CD4-positive, alpha-beta T cell treated with Interleukin-6 for 4 hours (primary cell): ENCODE data around the gene CHD2.

Experiments
- DNase-seq: peaks from one replicate; pipeline ENCODE4 v3.0.0-alpha.2; 2020; ENCODE audit warnings: mixed read lengths

Gene CHD2

DNA sequence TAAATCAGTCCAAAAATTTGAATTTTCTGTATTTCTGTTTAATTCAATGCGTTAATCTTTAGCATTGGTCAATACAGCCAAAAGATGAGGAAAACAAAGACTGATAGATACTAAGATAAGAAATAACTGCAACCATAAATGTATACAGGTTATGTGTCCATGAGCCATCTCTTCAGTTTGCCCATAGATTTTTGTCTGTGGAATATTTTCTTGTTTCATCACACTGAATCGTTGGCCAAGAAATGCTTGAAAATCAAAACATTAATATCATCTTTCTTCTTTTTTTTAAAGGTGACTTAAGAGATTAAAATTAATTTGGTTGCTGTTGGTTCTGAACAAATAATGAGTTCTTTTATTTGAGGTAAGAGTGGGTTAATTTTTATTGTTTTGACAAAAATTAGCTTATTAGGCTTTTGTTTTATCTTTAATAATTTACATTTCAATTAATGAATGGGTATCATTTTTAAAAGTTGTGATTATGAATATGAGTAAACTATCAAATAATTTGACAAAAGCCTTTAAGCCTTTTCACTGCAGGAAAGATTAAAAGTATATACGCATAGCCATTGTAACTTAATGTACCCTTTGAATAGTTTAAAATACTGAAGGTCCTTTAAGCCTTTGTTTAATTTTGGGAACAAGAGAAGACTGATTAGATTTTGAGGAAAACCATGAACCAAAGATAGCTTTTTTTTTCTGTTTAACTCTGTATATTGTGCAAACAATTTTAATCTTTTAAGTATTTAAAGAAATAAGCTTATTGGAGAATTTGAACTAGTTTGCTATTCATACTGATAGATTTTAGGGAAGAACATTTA, 14.7 kb upstream of the CHD2 start:
- no peak for DNase-seq

DNA sequence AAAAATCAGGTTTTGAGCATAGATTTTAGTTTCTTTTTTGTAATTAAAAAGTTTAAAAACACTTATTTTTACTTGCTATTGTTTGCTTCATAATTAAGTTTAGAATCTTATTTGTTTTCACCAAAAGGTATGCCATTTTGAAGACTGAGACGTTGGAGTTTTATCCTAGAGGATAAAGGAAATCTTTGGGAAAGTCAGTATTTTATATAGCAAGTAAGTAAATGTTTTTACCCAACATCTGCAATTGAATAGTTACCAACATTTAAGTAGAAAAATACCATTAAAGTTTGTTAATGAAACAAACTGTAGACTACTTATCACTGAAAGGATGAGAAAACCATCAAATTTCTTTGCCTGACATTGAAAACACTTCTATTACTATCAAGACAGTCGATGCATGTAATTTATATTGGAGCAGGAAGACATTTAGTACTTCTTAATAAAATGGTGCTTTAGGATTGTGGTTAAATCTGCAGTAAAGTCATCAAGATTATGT, 14.0 kb upstream of the CHD2 start:
- DNase-seq = no peak

DNA sequence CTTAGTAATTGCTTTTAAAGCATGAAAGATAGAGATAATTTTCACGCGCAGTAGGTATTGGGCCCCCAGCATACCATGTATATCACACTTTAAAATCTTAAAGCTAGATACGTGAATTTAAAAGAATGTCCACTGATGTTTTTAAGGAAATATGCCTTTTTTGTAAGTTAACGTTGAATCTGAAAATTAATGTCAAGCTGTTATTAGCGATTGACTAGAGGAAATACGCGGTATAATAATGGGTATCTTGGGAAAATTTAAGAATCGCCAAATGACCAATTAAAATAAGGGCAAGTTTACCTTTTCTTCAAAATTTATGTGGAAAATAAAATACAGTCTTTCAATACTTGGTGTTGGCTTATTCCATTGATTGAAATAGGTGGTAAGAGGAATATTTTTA, 13.3 kb upstream of the CHD2 start:
- DNase-seq = no peak

DNA sequence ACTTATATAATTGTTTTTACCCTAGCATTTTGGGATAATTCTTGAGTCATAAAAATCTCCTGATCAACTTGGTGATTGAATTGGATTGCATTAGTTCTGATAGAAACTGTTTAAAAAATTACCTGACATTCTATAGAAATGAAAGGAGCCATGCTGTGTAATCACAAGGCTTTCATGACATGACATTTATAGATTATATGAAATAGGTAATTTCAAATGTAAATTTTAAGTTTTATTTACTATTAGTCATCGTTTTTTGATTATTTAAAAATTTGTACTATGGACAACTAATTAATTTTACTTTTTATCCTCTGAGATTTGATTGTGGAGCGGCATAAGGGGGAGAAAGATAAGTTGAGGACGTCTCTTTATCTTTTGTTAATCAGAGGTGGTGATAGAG, 12.3 kb upstream of the CHD2 start:
- no peak for DNase-seq

DNA sequence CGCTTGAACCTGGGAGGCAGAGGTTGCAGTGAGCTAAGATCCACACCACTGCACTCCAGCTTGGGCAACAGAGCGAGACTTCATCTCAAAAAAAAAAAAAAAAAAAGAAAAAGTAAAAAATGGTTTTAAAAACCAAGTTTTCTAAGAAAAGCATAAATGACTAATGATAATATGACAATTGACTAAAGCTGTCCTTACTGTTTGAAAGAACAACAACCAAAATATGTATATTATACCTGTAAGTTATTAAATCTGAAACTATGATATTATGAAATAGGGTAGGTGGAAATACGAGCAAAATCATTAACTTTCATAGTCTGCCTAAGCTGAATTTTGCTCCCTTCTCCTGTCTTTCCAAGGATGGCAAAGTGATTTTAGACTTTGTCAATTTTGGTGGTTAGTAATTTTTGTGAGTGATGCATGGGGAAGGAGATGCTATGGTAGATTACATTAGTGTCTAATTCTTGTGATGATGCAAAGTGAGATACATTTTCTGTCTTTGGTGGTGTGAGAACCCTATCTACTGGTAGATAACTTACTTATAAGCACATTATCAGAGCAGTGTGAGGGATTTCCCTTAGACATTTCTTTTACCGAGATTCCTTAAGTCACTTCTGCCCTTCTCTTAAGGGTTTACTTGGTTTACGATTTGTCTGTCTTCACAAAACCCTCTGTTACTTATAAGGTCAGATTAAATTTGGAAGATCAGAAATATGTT, 10.6 kb upstream of the CHD2 start:
- DNase-seq = no peak

DNA sequence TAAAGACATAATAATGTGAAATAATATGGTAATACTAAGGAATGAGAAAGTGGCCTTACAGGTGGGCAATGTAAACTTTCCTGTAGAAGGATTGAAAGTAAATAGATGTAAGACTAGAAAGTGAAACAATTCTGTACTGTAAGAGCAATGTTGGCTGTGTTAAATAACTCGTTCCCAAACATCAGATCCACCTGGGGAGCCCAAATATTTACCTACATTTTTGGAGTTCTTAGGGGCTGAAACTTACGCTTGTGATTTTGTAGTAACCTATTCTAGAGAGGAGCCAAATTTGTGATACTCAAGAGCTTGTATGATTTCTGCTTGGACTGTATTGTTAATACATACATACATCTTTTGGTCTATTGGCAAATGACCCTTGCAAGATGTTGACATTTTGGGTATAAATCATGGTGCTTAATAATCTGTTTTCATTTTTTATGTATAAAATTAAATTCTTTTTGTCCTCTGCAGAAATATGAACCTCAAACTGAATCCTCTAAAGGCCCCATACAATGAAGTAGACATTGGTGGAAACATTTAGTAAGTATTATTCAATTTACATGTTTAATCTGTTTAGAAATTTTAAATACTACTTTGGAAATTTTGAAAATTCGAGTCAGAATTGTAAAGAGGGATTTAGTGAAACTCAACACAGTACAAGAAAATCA, 8.5 kb upstream of the CHD2 start:
- DNase-seq = no peak

DNA sequence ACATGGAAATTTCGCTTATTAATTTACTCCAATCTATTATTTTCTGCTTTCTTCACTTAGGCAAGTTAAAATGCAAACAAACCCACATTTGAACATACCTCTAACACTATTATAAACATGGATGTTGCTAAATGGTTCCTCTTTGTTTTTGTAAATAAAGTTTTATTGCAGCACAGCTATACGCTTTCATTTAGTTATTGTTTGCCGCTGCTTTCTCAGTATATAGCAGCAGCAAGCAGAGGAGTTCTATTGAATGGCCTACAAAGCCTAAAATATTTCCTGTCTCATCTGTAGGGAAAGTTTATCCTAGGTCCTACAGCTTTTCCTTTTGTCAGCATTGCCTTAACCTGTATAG, 7.9 kb upstream of the CHD2 start:
- DNase-seq = no peak

DNA sequence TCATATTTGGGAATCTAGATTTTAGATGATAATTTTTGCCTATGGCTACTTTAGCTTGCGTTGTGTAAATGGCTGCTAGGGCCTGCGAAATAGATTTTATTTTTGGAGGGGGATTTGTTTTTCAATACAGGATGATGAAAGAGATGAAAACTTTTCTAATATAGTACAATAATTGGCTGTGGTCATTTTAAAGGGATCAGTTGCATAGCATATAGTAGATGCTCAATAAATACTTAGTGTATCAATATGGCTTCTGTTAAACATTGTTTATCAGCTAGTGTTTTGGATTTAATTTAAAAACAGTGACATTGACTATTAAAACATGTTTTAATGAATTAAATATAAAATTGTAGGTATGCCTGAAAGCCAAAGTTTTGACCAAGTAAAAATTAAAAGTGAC, 6.9 kb upstream of the CHD2 start:
- no peak for DNase-seq

DNA sequence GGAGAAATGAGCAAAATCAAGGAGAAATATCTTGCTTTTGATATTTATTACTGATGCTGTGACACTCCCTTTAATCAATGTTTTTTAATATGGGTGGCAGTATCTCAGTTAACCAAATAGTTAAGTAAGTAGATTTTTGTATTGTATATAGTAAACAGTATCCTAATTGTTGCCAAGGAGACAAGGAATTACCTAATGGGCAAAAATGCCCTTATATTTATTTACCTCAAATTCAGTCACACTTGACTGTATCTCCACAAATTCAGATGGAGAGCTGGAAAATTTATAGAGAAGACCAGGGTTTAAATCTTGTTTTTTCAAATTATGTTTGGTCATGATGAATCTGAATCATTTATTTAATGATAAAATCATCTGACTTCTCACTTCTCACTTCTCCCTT, 3.6 kb upstream of the CHD2 start:
- no peak for DNase-seq

DNA sequence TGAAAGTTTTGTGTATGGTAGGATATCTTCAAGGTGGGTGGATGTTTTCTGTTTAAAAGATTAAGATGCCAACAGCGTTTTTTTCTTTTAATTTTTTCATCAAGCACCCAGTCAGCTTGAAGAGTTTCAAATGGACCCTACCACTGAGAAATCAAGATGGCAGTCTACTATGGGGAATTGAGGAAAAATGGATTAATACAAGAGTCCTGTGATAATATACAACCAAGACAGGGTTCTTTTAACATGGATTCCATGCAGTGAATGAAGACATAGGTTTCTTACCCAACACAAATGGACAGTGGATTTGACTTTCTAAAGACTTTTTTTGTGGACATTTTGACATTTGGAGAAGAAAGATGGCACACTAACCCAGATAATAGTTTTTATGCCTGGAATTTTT, 2.5 kb upstream of the CHD2 start:
- DNase-seq = no peak

DNA sequence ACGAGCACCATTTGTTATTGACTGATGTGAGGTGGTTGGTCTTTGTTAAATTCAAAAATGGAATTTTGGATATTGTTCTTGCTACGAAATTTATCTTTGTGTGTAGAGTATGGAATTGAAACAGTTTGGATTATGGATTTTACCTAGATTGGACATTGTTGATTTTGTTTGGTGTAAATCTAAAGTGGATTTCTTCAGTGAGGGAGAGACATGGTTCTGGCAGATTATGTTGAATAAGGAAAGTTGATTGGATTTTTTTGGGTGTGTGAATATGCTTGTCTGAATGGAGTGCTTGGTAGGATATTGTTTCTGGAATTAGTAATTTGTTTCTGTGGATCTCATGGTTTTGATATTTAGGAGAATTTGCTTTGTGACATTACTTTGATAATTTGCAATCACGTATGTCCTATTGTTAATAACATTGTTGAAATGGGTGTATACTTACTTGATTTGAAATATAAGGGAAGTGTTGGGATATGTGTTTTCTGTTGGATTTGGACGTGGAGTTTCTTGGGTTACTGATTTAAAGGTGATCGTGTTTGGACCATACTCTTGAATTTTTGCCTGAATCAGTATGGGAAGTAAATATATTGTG, 1.0 kb upstream of the CHD2 start:
- no peak for DNase-seq

DNA sequence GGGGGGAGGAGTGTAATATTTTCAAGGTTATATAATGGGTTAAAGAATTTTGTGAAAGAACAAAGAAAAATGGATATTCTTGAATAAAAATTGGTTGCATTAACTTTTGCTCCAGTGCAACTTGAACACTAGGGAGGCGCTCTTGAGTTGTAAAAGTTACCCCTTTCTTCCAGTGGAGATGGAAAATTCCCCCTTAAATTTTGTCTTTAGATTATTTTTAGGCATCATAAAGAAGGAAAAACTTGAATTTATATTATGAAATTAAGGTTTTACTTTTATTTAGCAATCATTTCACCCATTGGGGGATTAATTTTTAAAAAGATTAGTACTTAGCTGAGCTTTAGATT, 550 bp upstream of the CHD2 start:
- no peak for DNase-seq

DNA sequence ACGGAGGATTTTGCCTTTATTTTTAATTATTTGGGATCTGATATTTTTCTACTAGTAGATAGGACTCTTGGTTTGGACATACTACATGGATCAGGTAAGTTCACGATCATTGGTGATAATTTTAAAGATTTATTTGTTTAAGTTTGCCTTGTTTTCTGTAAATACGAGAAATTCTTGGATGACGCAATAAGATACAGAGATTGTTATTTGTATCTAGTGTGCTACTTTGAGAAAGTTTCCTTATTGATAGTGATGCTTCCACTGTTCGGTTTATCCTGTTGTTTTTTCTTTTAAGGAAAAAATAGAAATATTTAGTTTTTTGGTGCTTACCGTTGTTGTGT, 577 bp downstream of the CHD2 start:
- DNase-seq = no peak

DNA sequence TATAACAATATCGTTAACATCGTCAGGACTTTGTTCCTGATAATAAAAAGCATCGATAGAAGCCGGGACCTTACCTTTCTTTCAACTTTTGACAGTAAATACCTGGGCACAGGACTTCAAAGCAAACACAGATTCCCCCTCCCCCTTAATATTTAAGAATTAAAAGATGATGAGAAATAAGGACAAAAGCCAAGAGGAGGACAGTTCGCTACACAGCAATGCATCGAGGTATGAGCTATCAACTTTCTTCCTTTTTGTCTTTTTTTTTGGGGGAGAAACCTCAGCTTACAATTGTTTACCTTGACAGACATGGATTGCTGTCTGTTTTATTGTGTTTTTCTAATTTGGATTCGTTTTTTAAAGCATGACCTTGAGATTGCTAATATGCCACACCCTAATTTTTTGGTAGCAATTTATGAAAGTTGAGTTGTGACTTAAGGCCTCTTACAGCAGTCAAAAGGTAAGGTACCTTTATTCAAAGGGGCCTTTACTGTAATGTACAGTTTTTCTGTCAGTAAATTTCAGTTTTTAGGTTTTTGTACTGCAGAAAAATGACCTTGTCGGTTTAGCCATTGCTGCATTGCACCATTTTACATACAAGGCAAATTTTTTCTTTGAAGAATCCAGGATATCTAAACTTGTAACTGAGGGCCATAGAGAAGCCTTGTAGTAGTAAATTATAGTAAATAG, 1.1 kb downstream of the CHD2 start:
- DNase-seq = no peak

DNA sequence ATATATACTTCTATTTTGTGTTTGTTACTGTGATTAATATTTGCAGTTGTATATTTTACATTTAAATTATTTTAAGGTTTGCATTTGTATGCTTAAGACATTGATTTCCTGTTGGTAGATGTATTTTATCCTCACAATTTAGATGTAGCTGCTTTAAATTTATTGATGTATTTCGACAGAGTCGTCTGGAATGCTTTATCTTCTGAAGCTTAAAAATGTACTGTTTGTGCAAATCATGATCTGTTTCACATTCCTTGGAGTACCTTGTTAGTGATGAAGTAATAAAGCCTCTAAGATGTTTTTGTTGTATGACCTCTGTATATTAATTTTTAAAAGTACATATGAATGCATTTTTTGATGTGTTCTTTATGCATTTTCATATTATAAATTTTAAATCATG, 1.9 kb downstream of the CHD2 start:
- no peak for DNase-seq

DNA sequence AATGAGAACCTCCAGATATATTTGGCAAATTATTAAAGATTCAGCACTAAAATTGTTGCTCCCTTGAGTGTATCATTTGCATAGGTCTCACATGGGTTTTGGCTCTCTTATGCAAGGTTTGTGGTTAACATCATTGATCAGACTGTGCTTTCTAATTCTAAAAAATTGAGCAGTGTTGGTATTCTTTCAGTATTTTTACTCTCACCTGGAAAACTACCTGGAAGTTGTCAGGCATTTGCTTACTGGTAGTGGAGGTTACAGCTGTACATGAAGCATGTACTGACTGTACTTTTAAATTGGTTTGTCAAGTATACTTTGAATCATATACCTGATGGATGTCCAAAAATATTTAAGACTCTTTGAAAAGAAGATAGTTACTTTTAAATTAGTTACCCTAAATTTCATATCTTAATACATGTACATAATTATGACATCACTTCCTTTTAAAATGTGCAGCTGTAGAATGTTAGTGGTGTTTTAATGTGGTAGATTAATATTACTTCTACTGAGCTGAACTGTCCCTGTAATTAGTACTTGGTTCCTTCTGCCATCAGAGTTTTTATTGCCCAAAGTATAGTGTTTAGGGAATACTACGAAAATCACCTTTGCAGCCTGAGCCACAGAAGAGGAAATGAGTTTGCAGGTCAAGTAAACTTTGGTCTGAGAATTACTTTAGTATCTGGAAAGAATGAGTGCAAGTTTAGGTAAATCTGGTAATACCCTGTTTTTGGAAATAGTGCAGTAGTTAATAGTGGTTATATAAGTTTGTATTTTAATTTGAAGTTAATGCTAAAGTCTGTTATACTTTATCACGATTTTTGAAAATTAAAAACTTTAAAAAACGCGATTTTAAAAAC, 2.8 kb downstream of the CHD2 start:
- no peak for DNase-seq

DNA sequence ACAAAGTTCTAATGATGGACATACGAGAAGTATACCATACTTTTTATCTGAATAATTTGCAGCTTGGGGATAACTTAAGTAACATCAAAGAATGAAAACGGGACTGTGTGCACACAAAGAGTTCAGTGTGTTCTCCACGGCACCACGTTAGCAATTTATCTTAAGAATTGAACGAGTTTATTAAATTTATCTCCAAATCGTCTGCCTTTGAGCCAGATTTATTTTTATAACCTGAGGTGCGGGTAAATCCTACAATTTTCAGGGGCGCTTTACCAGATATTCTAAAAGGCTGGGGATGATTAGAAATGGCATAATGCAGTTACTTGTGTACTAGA, 3.5 kb downstream of the CHD2 start:
- DNase-seq = no peak

DNA sequence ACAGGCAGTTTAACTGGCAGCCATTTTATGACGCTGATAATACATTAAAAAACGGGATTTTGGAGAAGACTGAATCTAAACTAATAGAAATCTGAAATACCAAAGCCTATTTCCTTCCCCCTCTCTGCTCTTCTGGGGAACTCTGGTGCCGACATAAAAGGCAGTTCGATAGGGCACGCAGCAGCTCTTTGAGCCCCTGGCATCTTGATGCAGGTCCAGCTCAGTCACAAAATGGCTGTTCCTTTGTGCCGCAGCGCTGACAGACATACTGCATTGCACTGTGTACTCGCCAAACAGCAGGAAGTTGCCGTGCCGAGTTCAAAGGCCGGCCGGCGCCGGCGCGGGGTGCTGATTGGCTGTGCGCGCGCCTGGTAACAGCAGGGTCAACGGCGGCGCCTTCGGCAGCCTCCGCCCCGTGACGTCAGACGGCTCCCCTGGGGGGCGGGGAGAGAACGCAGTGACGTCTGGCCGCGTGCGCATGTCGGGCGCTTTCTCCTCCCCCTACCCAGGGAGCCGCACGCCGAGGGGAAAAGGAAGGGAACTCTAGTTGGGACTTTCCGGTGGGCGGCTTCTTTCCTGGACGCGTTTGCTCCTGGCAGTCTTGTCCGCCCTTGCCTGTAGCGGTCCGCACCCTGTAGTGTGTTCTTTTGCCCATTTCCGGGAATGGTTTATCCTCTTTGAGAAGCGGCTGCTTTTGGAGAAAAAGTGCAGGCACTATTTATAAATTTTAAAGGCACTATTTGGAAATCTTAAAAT, 4.0 kb downstream of the CHD2 start:
- DNase-seq = peak; percentile 98

DNA sequence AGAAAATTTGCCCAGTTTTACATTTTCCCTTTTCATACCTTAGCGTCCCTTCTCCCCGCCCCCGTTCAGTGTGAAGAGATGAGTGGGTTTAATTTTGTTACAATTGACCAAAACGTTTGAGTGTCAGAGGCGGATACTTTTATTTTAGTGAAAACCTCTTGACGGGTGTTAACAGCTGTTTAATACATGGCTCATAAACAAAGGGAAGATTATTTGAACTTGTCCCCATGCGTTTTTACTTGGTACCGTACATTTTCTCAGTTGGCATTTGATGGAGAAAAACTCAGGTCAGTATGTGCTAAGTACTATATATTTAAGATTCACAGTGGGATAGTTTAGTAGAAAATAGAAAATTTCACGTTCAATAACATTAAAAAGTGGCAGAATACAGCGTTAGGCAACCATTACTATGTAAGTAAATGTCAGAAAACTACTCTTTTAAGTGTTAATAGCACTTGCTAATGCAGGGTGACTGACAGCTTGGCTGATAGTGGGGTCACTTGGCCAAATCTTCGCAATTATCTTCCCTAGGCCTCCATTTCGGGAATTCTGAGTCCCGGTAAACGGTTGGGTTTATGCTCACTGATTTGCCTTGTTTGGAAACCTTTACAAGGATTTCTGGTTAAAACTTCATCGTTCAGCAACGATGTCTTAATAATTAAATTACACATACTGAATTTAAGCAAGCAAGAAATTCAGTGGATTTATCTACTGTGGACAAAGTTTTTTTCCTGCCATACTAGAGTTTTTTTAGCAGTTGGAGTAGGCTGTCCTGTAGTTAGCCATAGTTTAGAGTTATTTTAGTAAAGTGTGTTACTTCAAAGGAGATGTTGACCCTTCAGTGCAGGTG, 4.8 kb downstream of the CHD2 start:
- DNase-seq = no peak

DNA sequence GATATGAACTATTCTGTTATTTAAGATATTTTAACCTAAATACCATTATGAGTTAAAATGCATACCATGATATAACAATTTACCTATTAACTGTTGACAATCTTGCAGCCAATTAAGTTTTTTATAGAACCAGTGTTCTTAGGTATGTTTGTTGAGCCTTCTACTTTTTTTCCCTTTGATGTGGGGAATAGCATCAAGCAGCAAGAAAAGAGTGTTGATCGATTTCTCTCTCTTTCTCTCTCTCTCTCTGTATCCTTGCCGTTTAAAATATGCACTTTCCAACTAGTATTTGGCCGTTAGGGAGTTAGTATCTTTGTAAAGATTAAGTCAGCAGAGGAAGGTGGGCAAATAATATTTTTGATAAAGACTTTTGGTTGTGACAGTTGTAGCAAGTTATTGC, 5.9 kb downstream of the CHD2 start:
- no peak for DNase-seq
